Measurements from ENCODE around the gene LPP. TPM values are rescaled to one million over a fixed set of nuclear protein-coding genes. Genes with fewer than 3 reads are reported as not detected.

The LPP gene
- total RNA-seq, 2 experiments from 2014 or later: 13.4 to 16.5 TPM

GRCh38 chr3:188776447-188776846 lies 622.5 kb downstream of the LPP start:
- ChIA-PET CTCF (no interaction called here), POLR2A (no interaction called here)

GRCh38 chr3:188778091-188778852 lies 624.3 kb downstream of the LPP start:
- ChIA-PET POLR2A (no interaction called here), CTCF (no interaction called here)

DNA sequence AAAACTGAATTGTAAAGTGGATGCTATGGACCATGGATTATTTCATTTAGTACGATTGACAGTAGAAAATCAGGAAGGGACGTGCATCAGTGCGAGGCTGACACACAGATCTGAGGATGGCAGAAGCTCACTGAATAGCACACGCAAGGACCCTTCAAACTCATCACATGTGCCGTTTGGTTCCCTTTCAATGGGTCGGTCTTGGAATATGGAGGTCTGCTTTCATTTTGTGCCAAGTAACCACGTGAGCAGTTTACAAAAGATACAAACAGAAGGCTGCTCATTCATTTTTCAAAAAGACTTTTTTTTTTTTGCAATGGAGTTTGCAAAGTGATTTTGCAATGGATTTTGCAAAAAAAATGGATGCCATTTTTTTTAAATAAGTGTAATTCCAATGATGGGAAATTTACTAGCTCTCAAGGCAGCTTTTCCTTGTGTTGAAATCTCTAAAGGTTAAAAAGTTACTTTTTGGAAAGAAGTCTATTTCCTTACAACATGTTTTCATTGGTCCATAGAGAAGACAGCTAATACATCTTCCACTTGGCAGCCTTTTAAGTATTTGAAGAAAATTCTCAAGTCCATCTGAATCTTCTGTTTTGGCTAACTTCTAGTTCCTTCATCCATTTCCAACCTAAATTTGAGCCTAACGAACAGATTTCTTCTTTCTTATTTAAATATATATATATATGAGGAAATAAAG lies 625.5 kb downstream of the LPP start:
- ChIA-PET POLR2A (no interaction called here), CTCF (no interaction called here)

DNA sequence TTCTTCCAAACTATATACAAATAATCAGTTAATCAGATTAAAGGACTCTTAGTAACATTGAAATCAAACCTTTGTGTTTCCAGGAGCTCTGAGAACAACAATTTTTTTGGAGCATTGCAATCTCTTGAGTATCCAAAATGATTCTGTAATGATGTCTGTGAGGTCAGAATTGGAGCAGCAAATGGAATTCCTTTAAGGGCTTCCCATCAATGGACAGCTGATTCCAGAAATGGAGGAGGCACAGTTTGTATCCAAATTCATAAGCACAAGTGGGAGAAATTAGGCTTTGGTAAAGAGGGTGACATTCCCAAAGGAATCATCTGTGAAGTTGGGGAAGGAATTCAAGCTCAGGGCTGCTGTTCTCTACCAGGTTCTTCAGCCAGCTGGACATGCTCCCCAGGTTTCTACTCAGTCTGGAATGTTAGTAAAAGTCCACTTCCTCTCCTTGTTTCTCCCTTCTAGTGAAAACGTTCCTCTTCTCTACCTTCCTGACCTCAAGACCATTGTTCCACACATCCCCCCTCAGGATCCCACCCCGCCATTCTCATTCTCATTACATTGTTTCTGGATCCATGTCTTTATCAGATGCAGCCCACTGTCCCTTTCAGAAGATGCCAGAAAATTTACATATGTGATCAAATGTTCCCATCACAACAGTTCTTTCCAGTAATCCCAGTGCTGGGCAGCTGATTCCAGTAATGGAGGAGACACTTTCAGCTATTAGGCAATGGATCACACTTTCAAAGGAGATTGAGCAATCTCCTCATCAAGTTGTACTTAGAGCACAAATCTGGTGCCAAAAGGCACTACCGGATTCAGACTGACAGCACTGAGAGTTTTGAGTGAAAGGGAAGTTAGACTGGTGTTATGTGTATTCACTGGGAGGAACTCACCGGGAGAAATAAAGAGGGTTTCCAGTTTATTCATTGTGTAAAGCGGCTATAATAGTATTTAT lies 626.5 kb downstream of the LPP start:
- ChIA-PET POLR2A (no interaction called here), CTCF (no interaction called here)

DNA sequence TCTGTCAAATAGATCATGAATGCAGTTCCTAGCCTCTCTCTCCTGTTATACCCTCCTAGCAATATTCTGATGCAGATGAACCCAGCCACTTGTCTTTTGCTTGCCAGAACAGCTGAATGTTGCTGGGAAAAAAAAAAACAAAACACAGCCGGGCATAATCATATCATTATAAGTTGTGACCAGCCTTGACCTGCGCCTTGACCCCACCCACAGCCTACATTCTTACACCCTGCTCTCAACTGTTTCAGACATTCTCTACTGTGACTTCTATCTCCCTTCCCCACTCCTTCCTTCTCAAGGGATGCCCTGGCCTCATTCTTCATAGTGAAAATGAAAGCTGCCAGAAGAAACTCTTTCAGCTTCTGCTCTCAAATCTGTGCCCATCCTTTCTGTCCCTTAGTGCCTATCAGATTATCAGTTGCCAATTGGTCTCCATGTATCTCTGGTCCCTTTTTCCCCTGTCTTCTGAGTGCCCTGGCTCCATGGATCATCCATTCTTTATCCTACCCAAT lies 628.7 kb downstream of the LPP start:
- CTCF ChIA-PET: no interaction called here
- POLR2A ChIA-PET: no interaction called here

- ChIA-PET CTCF (no interaction called here), POLR2A (no interaction called here)
These were observed 632.5 kb downstream of the LPP start for GRCh38 chr3:188786424-188786823.

DNA sequence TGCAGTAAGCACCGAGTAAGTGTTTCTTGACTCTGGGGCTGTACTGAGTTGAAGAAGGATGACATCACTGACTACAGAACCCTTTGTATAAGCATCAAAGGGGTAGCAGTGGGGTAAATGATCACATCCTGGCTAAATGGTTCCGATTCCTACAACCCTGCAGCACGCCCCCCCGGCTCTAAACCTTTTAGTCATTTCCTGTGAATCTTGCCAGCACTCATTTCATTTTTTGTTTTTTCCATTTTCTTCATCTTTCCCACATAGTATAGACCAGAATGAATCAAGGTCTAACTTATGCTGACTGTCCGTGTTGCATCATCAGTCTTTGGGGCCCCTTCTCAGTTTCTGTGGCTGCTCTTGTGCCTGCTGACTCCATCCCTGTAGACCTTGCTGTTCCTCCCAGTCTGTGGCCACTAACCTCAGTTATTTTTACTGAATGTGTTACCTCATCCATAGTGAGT lies 634.7 kb downstream of the LPP start:
- ChIA-PET POLR2A (interaction anchor here (0.6 to 1.2 kb wide), 3 partner anchors 36 to 1044 kb away, joined by 3 read pairs; no protein-coding TSS in a partner anchor), CTCF (interaction anchor here (0.7 to 1.2 kb wide), 4 partner anchors 33 to 1046 kb away, joined by 3 to 7 read pairs (median 4); no protein-coding TSS in a partner anchor)

- POLR2A ChIA-PET: no interaction called here
- CTCF ChIA-PET: no interaction called here
These were observed 635.3 kb downstream of the LPP start for GRCh38 chr3:188789251-188789650.

DNA sequence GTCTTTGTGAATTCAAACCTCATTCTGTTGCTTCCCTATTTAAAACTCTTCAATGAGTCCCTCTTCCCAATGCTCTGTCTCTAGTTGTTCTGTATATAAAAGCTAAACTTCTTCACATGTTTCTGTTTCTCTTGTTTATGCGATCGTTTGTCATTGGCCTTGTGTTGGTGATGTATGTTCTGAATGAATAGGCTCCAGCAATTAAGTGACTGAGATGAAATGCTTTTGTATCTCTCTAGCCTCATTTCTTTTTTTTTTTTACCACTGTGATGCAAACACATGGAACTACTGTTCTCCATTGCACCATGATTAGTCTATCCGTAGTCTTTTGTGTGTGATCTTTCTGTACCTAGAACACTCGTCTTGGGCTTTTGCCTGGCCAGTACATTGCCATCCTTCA lies 637.4 kb downstream of the LPP start:
- ChIA-PET POLR2A (no interaction called here), CTCF (interaction anchor here (1.6 kb wide), 1 partner anchor 1051 kb away, joined by 3 read pairs; no protein-coding TSS in a partner anchor)

DNA sequence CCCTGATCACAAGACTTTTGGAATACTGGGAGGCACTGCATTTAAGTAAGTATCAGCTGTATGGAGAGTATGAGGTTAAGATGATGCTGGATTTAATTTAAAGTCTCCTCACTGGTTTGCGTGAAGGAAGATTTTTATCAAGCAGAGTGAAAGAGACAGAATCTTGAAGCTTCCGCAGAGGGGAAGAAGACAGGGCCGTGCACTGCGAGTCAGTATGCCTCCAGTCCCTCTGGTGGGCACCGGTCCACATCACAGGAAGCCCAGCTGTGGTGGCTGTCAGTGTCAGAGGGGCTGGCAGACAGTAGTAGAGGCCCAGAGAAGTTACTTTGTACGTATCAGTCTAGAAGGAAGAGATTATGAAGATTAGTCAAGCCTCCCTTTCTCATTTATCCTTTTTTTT lies 638.8 kb downstream of the LPP start:
- POLR2A ChIA-PET: no interaction called here
- CTCF ChIA-PET: interaction anchor here (0.9 to 1.6 kb wide), 4 partner anchors 12 to 1052 kb away, joined by 3 read pairs; no protein-coding TSS in a partner anchor

DNA sequence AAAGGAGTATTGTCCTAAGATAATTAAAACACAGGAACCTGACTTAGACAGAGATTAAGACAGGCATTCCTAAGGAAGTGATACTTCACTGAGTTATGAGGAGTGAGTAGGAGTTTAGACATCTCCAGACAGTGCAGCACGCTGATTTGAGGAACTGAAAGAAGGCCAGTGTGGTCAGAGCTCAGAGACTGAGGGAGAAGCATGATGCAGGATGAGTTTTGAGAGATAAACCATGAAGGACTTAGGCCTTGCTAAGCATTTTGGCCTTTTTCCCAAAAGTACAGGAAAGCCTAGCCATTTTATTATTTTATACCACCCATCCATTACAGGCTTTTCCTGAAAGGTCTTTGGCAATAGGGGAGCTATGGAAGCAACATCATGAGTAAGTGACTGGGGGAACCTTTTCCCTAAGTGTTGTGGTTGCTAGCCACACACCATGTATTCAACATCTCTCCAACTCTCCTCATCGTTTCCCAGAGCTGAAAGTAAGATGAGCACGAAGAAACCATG lies 642.2 kb downstream of the LPP start:
- POLR2A ChIA-PET: no interaction called here
- CTCF ChIA-PET: no interaction called here

- ChIA-PET POLR2A (no interaction called here), CTCF (no interaction called here)
These were observed 643.1 kb downstream of the LPP start for GRCh38 chr3:188797045-188797444.

DNA sequence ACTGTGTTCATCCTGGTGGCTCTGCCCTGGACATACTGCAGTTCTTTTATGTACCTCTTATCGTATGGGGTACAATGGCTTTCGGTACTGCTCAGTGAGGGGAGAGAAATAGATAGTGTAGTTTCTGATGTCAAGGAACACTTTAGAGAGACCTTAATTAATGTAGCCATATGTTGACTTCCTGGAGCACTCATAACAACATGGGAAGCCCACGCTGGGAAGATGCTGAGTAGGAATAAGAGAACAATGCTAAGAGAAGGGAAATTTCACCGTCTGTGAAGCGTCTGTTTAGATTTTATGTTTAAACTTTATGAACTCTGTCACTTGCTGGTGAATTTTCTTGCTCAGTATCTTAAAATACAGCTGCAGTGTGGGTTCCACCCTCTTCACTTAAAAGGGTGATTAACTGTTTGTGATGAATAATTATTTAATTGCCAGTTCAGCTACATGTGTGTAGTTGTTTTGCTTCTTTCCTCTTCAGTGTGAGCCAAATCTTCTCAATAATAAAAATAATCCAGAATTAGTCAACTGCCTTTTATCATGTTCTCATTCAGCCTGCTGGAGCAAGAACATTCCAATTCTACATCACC lies 644.7 kb downstream of the LPP start:
- CTCF ChIA-PET: interaction anchor here (0.7 kb wide), 1 partner anchor 1117 kb away, joined by 3 read pairs; no protein-coding TSS in a partner anchor
- POLR2A ChIA-PET: no interaction called here

DNA sequence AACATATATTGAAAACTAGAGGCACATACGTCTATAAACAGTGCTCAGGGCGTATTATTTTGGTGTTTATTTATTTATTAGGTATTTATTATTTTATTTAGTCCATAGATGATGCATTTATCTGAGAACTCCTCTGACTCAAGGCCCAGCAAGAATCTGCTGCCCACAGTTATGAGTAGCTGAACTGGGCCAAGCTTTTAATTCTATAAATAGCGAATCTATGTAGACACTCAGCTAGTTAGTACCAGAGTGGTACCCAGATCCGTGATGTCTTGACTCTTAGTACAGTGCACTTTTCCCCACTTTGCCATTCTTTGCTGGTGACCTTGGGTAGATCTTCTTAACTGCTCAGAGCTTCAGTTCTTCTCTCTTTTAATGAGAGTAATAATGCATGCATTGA lies 647.4 kb downstream of the LPP start:
- ChIA-PET POLR2A (no interaction called here), CTCF (no interaction called here)

DNA sequence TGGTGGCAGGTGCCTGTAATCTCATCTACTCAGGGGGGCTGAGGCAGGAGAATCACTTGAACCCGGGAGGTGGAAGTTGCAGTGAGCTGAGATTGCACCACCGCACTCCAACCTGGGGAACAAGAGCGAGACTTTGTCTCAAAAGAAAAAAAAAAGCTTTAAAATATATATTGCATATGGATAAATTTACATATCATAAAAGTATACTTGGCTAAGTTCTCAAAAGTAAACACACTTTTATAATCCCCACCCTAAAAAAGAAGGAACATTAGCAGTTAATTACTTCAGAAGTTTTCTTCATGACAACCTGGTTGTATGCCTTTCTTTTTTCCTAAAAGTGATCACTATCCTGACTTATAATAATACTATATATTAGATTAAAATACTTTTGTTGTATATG lies 648.7 kb downstream of the LPP start:
- CTCF ChIA-PET: no interaction called here
- POLR2A ChIA-PET: no interaction called here

- CTCF ChIA-PET: interaction anchor here (0.6 kb wide), 1 partner anchor 791 kb away, joined by 3 read pairs; no protein-coding TSS in a partner anchor
These were observed 653.0 kb downstream of the LPP start for GRCh38 chr3:188807006-188807405.

GRCh38 chr3:188812198-188812597 lies 658.2 kb downstream of the LPP start:
- ChIA-PET POLR2A (no interaction called here), CTCF (no interaction called here)

More at GRCh38 chr3:188807006-188807405, 653.0 kb downstream of the LPP start:
- POLR2A ChIA-PET: no interaction called here

- CTCF ChIA-PET: no interaction called here
These were observed 660.6 kb downstream of the LPP start for GRCh38 chr3:188814581-188814980.

More at GRCh38 chr3:188814581-188814980, 660.6 kb downstream of the LPP start:
- POLR2A ChIA-PET: interaction anchor here (0.5 kb wide), 1 partner anchor 14 kb away, joined by 5 read pairs; no protein-coding TSS in a partner anchor
